Umbilical cord (tissue), 2 donors: ENCODE data around the gene PHLPP1. TPM values are rescaled to one million over a fixed set of nuclear protein-coding genes. Genes with fewer than 3 reads are reported as not detected.
"Not testable (repeated sequence)": the region's sequence is repeated elsewhere in the genome, so short reads cannot be mapped to it uniquely, and the experiment has no call there.

Experiments
- DNase-seq: peaks from one replicate; pipeline ENCODE4 v3.0.0-alpha.2; 2015; ENCODE audit warnings: low spot score
- total RNA-seq: library from RNA; depleted of rRNA; stranded (reverse); fragments of >200 nt; gene quantifications from one replicate; pipeline ENCODE4 v1.2.3, GENCODE V29; 2014; ENCODE audit warnings: low replicate concordance; ENCODE audit not compliant: insufficient read depth

The PHLPP1 gene
- total RNA-seq, 1 donor from 2014 or later: 14.4 TPM

DNA sequence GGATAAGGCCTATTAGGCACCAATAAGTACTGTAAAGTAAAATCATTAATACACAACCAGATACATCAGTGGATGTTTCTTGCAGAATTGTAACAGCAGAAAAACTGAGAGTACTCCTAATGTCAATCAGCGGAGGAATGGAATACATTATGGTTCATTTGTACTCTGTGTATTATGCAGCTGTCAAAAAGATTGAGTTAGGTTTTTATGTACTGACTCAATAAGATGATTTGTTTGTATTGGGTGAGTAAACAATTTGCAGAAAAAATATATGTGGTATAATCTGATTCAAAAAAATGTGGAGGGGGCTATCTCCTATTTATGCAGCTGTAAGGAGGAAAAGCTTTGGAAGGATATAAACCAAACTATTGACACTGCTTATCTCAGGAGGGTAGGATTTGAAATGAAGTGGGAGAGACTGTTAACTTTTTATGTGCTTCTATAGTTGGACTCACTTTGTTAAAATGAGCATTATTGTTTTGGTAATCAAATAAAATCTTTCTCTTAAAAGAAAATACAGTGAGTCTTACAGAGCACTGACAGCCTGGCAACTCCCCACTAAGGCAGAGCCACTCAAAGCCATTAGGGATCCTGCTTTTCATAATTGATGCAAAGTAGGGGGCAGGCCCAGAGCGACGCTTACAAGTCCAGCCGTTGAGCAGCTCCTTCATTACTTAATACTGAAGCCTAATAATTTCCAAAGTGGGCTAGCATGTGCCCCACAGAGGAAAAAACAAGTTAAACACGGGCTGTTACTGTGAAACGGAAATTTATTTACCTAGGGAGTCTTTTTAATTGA lies 168.8 kb downstream of the PHLPP1 start:
- DNase-seq: no peak

DNA sequence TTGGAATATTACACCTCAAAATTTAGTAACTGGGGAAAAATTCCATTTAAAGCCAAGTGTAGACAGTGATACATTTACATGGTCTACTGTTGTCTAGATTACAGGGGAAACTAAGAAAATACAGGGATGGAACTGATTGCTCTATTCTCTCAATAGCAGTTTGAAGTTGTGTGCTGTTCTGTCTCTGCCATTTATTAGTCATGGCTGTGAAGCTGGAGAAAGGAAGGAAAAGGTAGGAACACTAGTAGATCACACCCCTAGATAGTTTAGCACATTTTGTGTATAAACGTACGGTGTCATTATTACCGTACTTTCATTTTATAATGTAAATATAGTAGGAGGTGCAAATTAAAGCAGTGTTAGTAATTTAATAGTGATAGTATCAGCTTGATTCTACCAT lies 170.5 kb downstream of the PHLPP1 start:
- DNase-seq: no peak

DNA sequence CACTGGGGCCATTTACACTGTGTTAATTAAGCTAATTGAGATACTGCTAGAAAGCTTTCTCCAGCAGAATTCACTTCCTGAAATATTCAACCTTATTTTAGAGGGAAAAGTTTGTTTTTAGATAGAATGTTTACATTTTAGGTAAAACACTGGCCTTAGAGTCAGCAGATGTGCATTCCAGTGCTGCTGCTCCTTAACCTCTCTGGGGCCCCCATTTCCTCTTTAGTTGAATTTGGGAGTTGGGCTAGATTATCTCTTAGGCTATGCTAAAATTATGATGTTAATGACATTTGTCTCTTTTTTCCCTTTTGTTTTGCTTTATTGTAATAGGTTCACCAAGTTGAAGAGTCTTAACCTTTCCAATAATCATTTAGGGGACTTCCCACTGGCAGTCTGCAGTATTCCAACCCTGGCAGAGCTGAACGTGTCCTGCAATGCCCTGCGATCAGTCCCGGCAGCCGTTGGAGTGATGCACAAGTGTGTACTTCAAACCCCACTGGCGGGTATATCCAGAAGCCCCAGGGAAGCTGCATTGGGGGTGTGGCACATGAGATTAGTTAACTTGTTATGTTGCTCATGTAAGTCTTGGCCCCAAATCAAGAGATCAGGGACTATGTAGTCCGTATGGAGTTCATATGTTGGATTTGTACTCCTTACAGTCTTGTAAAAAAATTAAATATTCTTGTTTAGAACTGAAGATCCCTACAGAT lies 179.5 kb downstream of the PHLPP1 start:
- DNase-seq: no peak

DNA sequence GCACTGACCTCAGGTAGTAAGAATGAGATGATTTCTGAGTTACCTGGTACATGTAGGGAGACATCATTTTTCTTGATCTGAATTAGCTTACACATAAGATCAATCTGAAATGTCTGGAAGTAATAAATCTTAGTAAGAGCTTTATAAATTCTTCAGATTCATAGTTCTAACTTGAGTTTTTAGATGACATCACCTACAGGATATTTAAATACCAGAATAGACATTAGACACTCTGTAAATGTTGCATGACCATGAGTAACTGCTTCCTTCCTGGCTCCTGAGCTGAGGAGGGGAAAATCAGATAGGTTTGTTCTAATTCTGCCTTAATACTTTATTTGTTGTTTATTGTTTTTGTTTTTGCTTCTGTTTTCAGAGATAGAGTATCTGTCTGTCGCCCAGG lies 181.8 kb downstream of the PHLPP1 start:
- no peak for DNase-seq

DNA sequence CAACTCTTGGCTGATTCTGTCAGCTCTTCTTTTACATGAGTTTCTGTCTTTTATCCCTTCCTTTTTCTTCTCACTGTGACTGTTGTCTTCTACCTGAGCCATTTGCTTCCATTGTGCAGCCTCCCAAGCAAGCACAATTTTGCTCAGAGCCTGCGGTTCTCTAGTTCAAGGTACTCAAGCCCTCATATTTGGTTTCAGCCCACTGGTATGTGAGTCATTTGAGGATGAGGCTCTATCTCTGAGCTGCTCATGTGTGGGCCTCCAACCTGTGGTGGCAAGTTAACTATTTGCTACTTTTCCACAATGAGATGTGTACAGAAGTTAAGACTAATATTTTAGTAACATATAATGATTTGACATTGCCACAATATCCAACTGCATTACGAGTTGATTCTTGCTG lies 183.0 kb downstream of the PHLPP1 start:
- no peak for DNase-seq

DNA sequence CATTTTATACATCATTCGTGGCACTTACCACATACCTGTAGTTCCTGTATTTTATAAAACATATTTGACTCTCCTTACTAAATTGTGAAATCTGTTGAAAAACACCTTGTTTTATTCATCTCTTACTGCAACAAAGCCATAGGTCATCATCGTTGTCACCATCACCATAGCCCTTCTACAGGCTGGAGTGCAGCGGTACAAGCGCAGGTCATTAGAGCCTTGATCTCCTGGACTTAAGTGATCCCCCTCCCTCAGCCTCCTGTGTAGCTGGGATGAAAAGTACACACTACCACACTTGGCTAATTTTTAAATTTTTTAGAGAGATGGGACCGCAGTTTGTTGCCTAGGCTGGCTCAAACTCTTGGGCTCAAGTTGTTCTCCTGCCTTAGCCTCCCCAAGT lies 184.2 kb downstream of the PHLPP1 start:
- no peak for DNase-seq

DNA sequence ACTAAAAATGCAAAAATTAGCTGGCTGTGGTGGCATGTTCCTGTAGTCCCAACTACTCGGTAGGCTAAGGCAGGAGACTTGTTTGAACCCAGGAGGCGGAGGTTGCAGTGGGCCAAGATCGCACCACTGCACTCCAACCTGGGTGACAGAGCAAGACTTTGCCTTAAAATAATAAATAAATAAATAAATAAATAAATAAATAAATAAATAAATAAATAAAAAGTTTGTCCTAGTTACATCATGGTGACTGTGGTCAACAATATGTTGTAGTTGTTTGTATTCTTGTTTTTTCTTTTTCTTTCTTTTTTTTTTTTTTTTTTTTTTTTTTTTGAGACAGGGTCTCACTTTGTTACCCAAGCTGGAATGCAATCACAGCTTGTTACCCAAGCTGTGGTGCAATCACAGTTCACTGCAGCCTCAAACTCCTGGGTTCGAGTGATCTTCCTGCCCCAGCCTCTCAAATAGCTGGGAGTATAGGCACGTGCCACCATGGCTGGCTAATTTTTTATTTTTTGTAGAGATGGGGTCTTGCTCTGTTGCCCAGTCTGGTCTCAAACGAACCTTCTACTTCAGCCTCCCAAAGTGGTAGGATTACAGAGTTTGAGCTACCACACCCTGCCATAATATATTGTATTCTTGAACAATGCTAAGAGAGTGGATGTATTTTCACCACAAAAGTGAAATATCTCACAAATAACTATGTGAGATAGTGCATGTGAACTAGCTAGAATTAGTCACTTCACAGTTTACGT lies 185.0 kb downstream of the PHLPP1 start:
- no peak for DNase-seq

DNA sequence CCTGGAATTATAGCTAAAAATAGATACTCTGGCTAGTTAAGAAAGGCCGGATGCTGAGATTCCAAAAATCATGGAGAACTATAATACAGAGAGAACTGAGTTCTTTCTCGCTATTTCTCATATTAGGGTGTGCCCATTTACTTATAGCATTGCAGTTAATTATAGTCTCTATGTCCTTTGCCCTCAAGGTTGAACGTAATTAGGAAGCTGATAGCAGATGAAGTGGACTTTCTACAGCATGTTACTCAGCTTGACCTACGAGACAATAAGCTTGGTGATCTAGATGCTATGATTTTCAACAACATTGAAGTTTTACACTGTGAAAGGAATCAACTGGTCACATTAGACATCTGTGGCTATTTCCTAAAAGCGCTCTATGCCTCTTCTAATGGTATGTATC lies 187.4 kb downstream of the PHLPP1 start:
- DNase-seq: no peak

DNA sequence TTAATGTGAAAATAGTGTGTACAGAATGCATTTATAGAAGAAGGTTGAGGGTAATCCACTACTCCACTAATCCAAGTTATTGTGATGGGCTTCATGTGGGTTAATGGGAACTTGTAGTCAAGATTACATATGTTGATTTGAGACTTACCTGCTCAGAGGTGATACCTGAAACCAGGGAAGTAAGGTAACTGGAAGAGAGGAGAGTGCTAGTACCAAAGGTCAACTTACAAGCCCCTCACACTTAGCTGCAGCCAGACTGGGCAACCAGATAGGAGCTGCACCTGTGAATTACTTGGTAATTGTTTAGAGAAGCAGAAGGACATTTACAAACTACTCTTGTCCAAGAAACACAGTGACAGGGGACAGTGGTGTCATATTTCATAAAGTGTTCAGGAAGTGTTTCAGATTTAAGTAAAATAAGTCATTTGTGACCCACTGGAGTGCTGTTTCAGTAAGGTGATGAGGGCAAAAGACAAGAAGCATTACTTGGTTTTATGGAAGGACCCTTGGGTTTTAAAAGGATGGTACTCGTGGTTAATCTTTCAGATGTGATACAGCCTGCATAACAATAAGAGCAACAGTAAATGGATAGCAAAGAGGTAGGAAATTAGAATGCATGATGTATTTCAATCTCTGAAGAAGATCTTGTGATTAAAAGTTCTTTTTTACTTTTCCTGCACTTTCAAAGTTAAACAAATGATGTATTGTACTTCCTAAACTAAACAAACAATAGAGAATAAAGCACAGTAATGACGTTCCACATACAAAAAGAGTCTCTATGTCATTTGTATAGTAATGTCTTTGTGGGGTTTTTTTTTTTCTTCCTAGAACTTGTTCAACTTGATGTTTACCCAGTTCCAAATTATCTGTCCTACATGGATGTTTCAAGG lies 189.3 kb downstream of the PHLPP1 start:
- DNase-seq: no peak

DNA sequence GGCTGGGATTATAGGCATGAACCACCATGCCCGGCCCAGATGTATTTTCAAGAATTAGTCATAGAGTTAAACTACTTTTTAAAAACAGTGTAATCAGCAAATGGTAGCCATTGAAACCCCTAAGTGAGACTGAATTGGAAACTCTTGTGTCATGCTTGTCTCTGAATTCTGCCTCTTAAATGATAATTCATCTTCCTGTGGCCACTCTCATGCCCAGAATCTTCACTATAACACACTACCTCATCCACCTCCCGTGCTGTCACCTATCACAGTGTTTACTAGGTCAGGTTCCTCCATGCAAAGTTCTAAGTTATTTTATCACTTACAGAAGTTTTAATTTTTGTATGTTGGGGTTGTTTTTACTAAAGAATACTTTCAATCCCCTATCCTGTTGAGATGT lies 197.5 kb downstream of the PHLPP1 start:
- no peak for DNase-seq

DNA sequence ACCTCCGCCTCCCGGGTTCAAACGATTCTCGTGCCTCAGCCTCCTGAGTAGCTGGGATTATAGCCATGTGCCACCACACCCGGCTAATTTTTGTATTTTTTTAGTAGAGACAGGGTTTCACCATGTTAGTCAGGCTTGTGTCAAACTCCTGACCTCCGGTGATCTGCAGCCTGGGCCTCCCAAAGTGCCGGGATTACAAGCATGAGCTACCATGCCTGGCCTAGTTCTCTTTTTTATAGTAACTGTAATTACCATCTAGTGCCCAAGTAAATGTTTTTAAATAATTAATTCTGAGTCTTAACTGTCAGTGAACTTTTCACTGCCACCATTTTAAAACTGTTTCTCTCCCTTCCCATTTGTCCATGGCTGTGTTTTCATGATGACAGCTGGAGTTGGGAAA lies 198.5 kb downstream of the PHLPP1 start:
- DNase-seq: not testable (repeated sequence)

DNA sequence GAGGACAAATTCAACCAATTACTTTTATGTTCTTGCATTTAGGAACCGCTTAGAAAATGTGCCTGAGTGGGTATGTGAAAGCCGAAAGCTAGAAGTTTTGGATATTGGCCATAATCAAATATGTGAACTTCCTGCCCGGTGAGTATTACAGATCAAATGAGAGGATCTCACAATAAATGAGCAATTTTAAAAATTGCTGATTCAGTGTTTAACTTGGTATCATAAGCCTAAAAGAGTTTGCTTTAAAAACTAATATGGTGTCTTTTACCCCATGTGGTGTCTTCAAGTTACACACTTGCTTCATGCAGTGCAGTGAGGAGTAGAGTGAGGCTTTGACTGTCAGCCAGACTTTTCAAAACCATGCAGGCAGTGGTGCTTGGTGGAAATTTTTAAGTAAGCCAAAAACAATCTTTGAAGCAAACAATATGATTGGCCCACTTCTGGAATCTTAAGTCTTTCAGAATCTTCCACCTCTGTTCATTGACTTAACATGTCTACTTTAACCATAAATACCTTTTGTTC lies 199.6 kb downstream of the PHLPP1 start:
- DNase-seq: no peak

DNA sequence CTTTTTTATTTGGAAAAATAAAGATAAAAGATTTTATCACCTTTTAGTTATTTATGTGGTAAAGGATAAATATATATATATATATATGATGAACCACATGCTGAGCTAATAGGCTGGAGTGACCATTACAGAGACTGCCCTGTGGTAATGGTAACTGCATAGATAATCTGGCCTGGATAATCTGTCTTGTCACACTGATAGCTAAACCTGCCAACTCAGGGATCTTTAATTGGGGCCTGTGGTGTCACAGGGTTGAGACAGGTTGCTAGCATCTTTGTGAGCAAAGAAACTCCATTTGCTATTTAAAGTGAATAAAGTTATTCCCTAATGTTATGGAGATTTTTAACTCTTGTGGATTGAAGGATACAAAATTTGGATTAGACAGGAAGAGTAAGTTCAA lies 203.0 kb downstream of the PHLPP1 start:
- no peak for DNase-seq

DNA sequence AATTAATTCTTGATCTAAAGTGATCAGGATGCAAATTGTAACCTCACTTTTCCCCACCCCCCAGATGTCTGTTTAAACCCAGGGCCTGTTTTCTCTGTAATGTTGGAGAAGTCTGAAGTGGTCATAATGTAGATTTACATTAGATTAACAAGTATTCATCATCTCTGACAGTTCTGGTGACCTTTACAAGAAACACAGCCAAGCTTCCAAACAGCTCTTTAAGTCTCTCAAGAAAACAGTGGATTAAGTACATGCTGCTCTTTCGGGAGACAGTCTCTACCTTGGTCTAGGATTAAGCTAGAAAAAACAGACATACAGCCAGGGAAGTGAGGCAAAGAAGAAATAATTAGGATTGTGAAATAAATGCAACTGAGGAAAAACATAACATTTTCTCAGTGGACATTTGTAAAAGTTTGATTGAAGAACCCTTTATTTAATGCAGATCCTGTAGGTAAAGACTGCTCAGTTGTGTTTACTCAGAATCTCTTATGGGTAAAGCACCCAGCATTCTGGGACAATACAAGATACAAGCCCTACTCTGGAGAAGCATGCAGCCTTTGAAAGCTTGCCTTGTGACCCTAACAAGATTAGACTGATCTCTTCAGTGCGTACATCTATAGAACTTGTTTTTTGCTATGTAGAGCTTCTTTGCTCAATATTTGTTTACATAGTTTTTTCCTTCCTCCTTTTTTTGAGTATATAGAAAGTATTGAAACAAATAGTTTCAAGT lies 203.9 kb downstream of the PHLPP1 start:
- DNase-seq: no peak

DNA sequence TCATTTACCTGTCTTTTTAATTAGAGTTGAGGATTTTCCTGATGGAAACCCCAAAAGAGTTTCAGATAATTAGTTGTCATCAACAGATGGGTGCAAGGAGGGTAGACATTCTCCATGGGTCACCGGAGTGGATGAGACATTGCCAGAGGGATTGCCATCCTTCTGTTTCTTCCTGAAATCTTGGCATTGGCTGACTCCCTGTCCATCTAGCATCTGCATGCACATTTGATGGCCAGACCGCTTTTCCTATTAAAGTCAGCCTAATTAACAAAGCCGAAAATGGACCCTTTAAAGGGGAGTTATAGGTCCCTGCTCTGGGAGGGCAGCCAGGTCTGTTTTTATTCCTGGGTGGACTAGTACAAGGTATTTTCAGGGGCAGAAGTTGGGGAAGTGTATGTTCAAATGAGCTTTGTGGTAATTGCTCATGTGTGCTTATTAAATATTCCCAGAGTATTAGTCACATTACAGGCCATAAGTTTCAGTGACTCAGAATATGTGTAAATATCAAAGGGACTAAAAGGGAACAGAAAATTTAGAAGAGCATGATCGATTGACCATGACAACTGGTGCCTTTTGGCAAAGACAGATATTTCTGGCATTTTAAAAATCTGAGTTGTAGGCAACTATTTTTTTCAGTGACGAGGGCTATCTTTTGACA lies 209.8 kb downstream of the PHLPP1 start:
- no peak for DNase-seq

DNA sequence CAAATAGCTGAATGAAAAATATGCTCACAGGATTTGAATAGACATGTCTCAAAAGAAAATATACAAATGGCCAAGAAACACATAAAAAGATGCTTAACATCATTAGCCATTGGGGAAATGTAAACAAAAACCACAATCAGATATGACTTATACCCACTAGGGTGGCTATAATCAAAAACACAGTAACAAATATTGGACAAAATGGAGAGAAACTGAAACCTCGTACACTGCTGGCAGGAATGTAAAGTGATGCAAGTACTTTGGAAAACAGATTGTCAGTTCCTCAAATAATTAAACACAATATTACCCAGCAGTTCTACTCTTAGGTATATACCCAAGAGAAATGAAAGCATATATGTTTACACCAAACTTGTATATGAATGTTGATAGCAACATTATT lies 213.0 kb downstream of the PHLPP1 start:
- no peak for DNase-seq

DNA sequence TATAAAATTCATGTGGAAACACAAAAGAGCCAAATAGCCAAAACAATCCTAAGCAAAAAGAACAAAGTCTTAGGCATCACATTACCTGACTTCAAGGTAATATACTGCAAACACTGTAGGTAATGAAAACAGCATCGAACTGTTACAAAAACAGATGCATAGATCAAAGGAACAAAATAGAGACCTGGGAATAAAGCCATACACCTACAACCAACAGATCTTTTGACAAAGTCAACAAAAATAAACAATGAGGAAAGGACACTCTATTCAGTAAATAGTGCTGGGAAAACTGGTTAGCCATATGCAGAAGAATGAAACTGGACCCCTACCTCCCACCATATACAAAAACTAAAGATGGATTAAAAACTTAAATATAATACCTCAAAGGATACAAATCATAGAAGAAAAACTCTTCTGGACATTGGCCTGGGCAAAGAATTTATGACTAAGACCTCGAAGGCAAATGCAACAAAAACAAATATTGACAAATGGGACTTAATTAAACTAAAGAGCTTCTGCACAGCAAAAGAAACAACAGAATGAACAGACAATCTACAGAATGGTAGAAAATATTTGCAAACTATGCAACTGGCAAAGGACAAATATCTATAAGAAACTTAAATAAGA lies 218.0 kb downstream of the PHLPP1 start:
- no peak for DNase-seq

DNA sequence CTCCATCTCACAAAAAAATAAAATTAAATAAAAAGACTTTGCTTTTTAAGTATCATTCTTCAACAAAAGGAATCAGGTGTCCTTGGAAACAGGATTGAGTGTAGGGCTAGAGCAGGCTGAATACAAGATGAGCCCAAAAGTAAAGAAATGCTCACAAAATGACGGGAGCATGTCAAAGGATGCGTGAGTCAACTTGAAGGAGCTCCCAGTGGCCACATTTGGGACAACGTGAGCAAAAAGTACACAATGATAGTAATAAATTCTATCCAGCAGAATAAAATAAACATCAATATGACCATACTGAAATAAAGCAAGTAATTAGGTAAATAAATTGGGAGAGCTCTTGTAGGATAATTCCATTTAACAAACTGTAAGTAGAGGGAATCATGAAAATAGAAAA lies 220.7 kb downstream of the PHLPP1 start:
- no peak for DNase-seq

DNA sequence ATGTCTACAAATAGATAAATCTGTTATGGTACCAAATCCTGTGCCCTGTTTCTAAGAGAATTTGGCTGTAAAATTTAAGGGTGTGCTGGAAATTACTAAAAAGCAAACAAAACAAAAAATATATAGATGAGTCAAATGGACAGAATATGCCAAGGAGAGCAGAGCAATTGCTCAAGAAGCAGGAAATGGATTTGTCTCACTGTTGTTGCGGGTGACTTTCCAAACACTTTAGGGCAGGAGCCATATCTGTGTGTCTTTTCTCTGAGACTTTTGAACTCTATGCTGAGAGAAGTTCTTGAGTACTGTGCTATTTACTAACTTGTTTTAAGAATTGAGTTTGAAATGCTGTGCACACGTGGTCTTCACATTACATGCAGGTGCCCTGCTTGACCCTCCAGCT lies 221.7 kb downstream of the PHLPP1 start:
- DNase-seq: no peak

DNA sequence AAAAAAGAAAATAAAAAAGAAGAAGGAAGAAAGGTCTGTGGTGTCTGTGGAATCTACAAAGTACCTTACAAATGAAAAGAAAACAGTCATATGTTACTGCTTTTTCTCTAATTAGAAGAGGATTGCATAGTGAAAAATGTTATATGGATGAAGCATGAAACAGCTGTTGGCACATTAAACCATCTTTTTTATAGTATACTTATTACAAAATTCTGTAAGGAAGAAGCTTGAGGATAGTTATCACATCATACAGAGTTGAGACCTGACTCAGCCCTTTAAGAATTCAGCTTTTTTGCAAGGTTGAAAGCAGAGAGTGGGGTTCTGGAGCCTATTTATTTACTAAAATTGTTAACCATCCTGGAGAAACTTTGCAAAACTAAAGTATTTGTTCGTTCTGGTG lies 222.7 kb downstream of the PHLPP1 start:
- DNase-seq: peak; percentile 7
